HepG2 (cell line): ENCODE data around the gene CD34. TPM values are rescaled to one million over a fixed set of nuclear protein-coding genes. Genes with fewer than 3 reads are reported as not detected.

ENCODE experiments used
- ATAC-seq: fragments of 200-7000 bp; cut with Tn5 transposase; 3 replicates; pipeline ENCODE4 v1.9.1; 2020; ENCODE audit warnings: mild to moderate bottlenecking, moderate library complexity
- BruUV-seq: library from RNA; stranded (reverse); fragments of 400-500 nt; replicated peaks from 2 replicates; lab custom pipeline; 2021; lab: Mats Ljungman, UMichigan
- CTCF ChIA-PET: fragments of 300-600 bp; formaldehyde crosslinking; extraction: SDS; loops from one replicate; lab custom pipeline; 2021; ENCODE audit warnings: low total read pairs, inconsistent platforms, low intra/inter-chr PET ratio; lab: Yijun Ruan, JAX
- POLR2A ChIA-PET: fragments of 350-600 bp; sonication (Branson Sonifier 250); formaldehyde crosslinking; loops from one replicate; lab custom pipeline; 2020; ENCODE audit warnings: antibody characterized with exemption, inconsistent platforms; lab: Yijun Ruan, JAX
- DNase-seq: peaks from one replicate; pipeline ENCODE4 v3.0.0-alpha.2; 2015; ENCODE audit warnings: low spot score
- FAIRE-seq: peaks from 3 replicates; lab custom pipeline; 2011; peaks lifted over from hg19 to GRCh38; lab: Jason Lieb, UNC
- H2AFZ ChIP-seq: one replicate; pipeline ENCODE4 v1.6.1; 2011; ENCODE audit warnings: low read length, inconsistent platforms
- H3K27ac ChIP-seq: fragments of 300-600 bp; 3 replicates; pipeline ENCODE4 v1.8.0; 2011; ENCODE audit warnings: mixed run types, mild to moderate bottlenecking, mixed read lengths, low read length, inconsistent platforms; ENCODE audit not compliant: insufficient read depth; ENCODE audit errors: extremely low read length
- H3K27me3 ChIP-seq, 2 experiments: fragments of 200-600 bp in 1 of 2; 2 replicates in 1 of 2; 3 replicates in 1 of 2; pipeline versions ENCODE4 v1.6.0 to v1.8.0; 2011; ENCODE audit warnings: low read length in 2 of 2, mild to moderate bottlenecking in 2 of 2, moderate library complexity in 2 of 2, inconsistent platforms in 1 of 2; ENCODE audit not compliant: insufficient read depth in 2 of 2, control insufficient read depth in 1 of 2
- H3K36me3 ChIP-seq, 2 experiments: fragments of 200-600 bp in 1 of 2; replicated peaks in 1 of 2; 2 replicates in 1 of 2; 3 replicates in 1 of 2; pipeline versions ENCODE4 v1.5.1 to v1.8.0; 2011; ENCODE audit warnings: low read length in 2 of 2, inconsistent platforms in 1 of 2; ENCODE audit not compliant: insufficient read depth in 2 of 2, control insufficient read depth in 1 of 2
- H3K4me1 ChIP-seq: 2 replicates; pipeline ENCODE4 v1.5.1; 2012; ENCODE audit warnings: low read length, inconsistent platforms; ENCODE audit not compliant: insufficient read depth
- H3K4me2 ChIP-seq: 2 replicates; pipeline ENCODE4 v1.6.0; 2011; ENCODE audit warnings: low read depth, low read length, inconsistent platforms
- H3K4me3 ChIP-seq, 3 experiments: fragments of 200-600 bp in 1 of 3; sonication (generic), shearing (Covaris generic) in 1 of 3; replicated peaks in 1 of 3; 2 replicates each; pipeline ENCODE4 v1.5.1; 2011 to 2016; ENCODE audit warnings: low read length in 3 of 3, inconsistent platforms in 2 of 3, low read depth in 2 of 3, mild to moderate bottlenecking in 2 of 3, control low read depth in 1 of 3, mixed read lengths in 1 of 3; ENCODE audit not compliant: insufficient read depth in 1 of 3
- H3K79me2 ChIP-seq: one replicate; pipeline ENCODE4 v1.6.1; 2011; ENCODE audit warnings: low read length, inconsistent platforms; ENCODE audit not compliant: insufficient read depth
- H3K9ac ChIP-seq: 2 replicates; pipeline ENCODE4 v1.6.0; 2011; ENCODE audit warnings: mild to moderate bottlenecking, low read depth, low read length, inconsistent platforms; ENCODE audit not compliant: insufficient read depth
- H3K9me3 ChIP-seq: 2 replicates; pipeline ENCODE4 v1.5.1; 2012; ENCODE audit warnings: mild to moderate bottlenecking, low read length
- H4K20me1 ChIP-seq: 2 replicates; pipeline ENCODE4 v1.6.0; 2011; ENCODE audit warnings: inconsistent platforms, mild to moderate bottlenecking, low read length, moderate library complexity; ENCODE audit not compliant: insufficient read depth
- AGO2 ChIP-seq: fragments of 200-400 bp; formaldehyde crosslinking; optimal IDR thresholded peaks from 2 replicates; pipeline ENCODE3; 2017; ENCODE audit warnings: mild to moderate bottlenecking, low read depth, low read length, moderate library complexity
- CBFB ChIP-seq: sonication (generic); formaldehyde crosslinking; IDR thresholded peaks from 2 replicates; pipeline ENCODE4 v1.4.0; 2020; ENCODE audit warnings: missing genetic modification reagents
- FOXA3 ChIP-seq: IDR thresholded peaks from 2 replicates; pipeline ENCODE4 v1.6.1; 2016; ENCODE audit warnings: missing genetic modification reagents, missing compliant biosample characterization
- HNF1B ChIP-seq: sonication (generic); formaldehyde crosslinking; IDR thresholded peaks from 2 replicates; pipeline ENCODE4 v1.5.1; 2020; ENCODE audit warnings: mild to moderate bottlenecking, moderate library complexity, missing genetic modification reagents
- HOXA3 ChIP-seq: sonication (generic); formaldehyde crosslinking; IDR thresholded peaks from 2 replicates; pipeline ENCODE4 v1.5.0; 2020; ENCODE audit warnings: missing genetic modification reagents
- MIER2 ChIP-seq: IDR thresholded peaks from 2 replicates; pipeline ENCODE4 v1.6.1; 2016; ENCODE audit warnings: missing biosample characterization, missing genetic modification reagents
- NONO ChIP-seq, 2 experiments: fragments of 450-650 bp in 1 of 2; sonication (generic) in 1 of 2; formaldehyde crosslinking in 1 of 2; IDR thresholded peaks in 1 of 2; conservative IDR thresholded peaks in 1 of 2; 2 replicates each; pipeline versions ENCODE4 v1.6.1 to v1.8.0; 2017 to 2022; ENCODE audit warnings: mild to moderate bottlenecking in 1 of 2, missing genetic modification reagents in 1 of 2, moderate library complexity in 1 of 2
- REL ChIP-seq: sonication (generic); formaldehyde crosslinking; conservative IDR thresholded peaks from 2 replicates; pipeline ENCODE4 v1.8.0; 2022; ENCODE audit warnings: mild to moderate bottlenecking, missing genetic modification reagents, moderate library complexity
- SALL1 ChIP-seq: sonication (generic); formaldehyde crosslinking; IDR thresholded peaks from 2 replicates; pipeline ENCODE4 v1.8.0; 2022; ENCODE audit warnings: mild to moderate bottlenecking, missing genetic modification reagents
- TFAP4 ChIP-seq: sonication (generic); IDR thresholded peaks from 2 replicates; pipeline ENCODE4 v1.6.1; 2016; ENCODE audit warnings: low read depth, borderline replicate concordance
- ZBTB33 ChIP-seq: sonication (generic); formaldehyde crosslinking; IDR thresholded peaks from 2 replicates; pipeline ENCODE4 v1.4.0; 2020; ENCODE audit warnings: missing genetic modification reagents
- ZBTB38 ChIP-seq: sonication (generic); formaldehyde crosslinking; IDR thresholded peaks from 2 replicates; pipeline ENCODE4 v1.5.1; 2020; ENCODE audit warnings: mild to moderate bottlenecking, missing genetic modification reagents
- ZBTB7B ChIP-seq: sonication (generic); formaldehyde crosslinking; IDR thresholded peaks from 2 replicates; pipeline ENCODE4 v1.4.0; 2020; ENCODE audit warnings: missing genetic modification reagents
- ZNF501 ChIP-seq: sonication (generic); formaldehyde crosslinking; IDR thresholded peaks from 2 replicates; pipeline ENCODE4 v1.5.1; 2020; ENCODE audit warnings: mild to moderate bottlenecking, moderate library complexity, missing genetic modification reagents
- ZNF773 ChIP-seq: sonication (generic); formaldehyde crosslinking; IDR thresholded peaks from 2 replicates; pipeline ENCODE4 v1.4.0; 2020; ENCODE audit warnings: missing genetic modification reagents, borderline replicate concordance
- WGBS: methylation state at CpG from one replicate; pipeline ENCODE4 v1.1.6; 2017; ENCODE audit warnings: low lambda C conversion rate; 5-methylcytosine and 5-hydroxymethylcytosine counted together
- in situ Hi-C: cut with HindIII; loops from 2 replicates; pipeline ENCODE4 v1.10.0; 2017; ENCODE audit warnings: low pct_unique_long_range_greater_than_20kb; ENCODE audit not compliant: extremely low pct_ligation_motif_present
- intact Hi-C: fragments of 100-400 bp; cut with micrococcal nuclease; formaldehyde crosslinking; loops from one replicate; pipeline ENCODE4 v1.10.0; 2022; ENCODE audit not compliant: unreplicated experiment
- polyA plus RNA-seq, 8 experiments: library from polyadenylated mRNA; depleted of rRNA in 3 of 8; stranded (reverse) in 7 of 8; unstranded in 1 of 8; fragments of >200 nt; fragmentation: Illumina TruSeq in 4 of 8; extraction: Trizol in 4 of 8; gene quantifications; 2 replicates each; pipeline versions ENCODE4 v1.2.1 to v1.2.3, GENCODE V29; 2011 to 2016; ENCODE audit warnings: low read depth in 4 of 8, missing spikeins in 1 of 8, mixed read lengths in 1 of 8; ENCODE audit not compliant: insufficient read depth in 1 of 8
- total RNA-seq, 5 experiments: library from RNA; depleted of rRNA; stranded (reverse); fragments of >200 nt; fragmentation: Illumina TruSeq; extraction: Trizol; gene quantifications; 2 replicates each; pipeline ENCODE4 v1.2.3, GENCODE V29; 2016; ENCODE audit warnings: low read depth in 1 of 5

CD34 gene
- total and polyA plus RNA-seq, 2 of the 13 experiments (the other 11 are each of a cell fraction or from before 2014, with no cell fraction given) = not detected

- 0 out of 2 replicates have a peak, but pooled peaks have one; percentile 12 for TF ChIP-seq ZBTB7B (CRISPR knock-in tag)
- TF ChIP-seq ZNF501 (CRISPR knock-in tag) = 0 out of 2 replicates have a peak, but pooled peaks have one; percentile 20
- peak; percentile 51; the same call in 1 of the 2 replicates for TF ChIP-seq HOXA3 (CRISPR knock-in tag)
- no peak for TF ChIP-seq HNF1B
- no peak for TF ChIP-seq TFAP4
- peak; percentile 27; the same call in 1 of the 2 replicates for TF ChIP-seq SALL1 (CRISPR knock-in tag)
- TF ChIP-seq, all 625 proteins: peak for 46
Measured at GRCh38 chr1:207868774-207869721, 41.9 kb downstream of the CD34 start (continued).

- POLR2A ChIA-PET = interaction anchor here (1.0 to 1.4 kb wide), 2 partner anchors 39 to 41 kb away, joined by 4 to 13 read pairs; no protein-coding TSS in a partner anchor
- Histone ChIP-seq H3K4me1 (peaks cover 37% of the 10 kb centered on the region), H3K36me3 (no peaks in the 10 kb centered on the region), H2AFZ (no peak overlapping the region), H3K9ac (peak overlapping the region; percentile 61), H3K9me3 (no peaks in the 10 kb centered on the region), H4K20me1 (no peaks in the 10 kb centered on the region), H3K4me3 (peak overlapping the region; percentile 61 to 83 (median 82)), H3K4me2 (peak overlapping the region; percentile 93), H3K27me3 (peaks cover 0 to 15% of the 10 kb centered on the region in 2 experiments; a peak in 2 of 5 replicates), H3K79me2 (no peaks in the 10 kb centered on the region), H3K27ac (no peak overlapping the region)
- no peak for FAIRE-seq
- intact Hi-C loops (loop anchor here (2.0 kb wide), 1 partner anchor 20 kb away; no protein-coding TSS in a partner anchor), in situ Hi-C loops (loop anchor here (5.0 kb wide), 1 partner anchor 41 kb away; no protein-coding TSS in a partner anchor)
- ATAC-seq = peak; percentile 6; the same call in 2 of the 3 replicates
- CTCF ChIA-PET = interaction anchor here (1.1 to 1.9 kb wide), 2 partner anchors 40 to 57 kb away, joined by 5 to 26 read pairs; no protein-coding TSS in a partner anchor
- DNase-seq = no peak
- no TSS peak for BruUV-seq
- WGBS = 51% methylated on average over 19 of the region's 24 CpGs
- TF ChIP-seq ZBTB33 (no peak), AGO2 (peak; percentile 27), FOXA3 (CRISPR knock-in tag) (no peak), MIER2 (CRISPR knock-in tag) (no peak), CBFB (0 out of 2 replicates have a peak, but pooled peaks have one; percentile 2), NONO (IDR thresholded peaks at IDR 0.05) (no peak), NONO (CRISPR knock-in tag; conservative IDR thresholded peaks at IDR 0.05) (no peak), ZBTB38 (CRISPR knock-in tag) (0 out of 2 replicates have a peak, but pooled peaks have one; percentile 52), ZNF773 (CRISPR knock-in tag) (no peak), REL (CRISPR knock-in tag) (no peak)
Measured at GRCh38 chr1:207868251-207868773, 42.6 kb downstream of the CD34 start.
